H1 (cell line): Measurements from ENCODE around the gene MAP3K1. TPM values are rescaled to one million over a fixed set of nuclear protein-coding genes. Genes with fewer than 3 reads are reported as not detected.

Source experiments
- CTCF ChIA-PET: fragments of 300-600 bp; sonication (Branson Sonifier 250); formaldehyde crosslinking; loops from one replicate; lab custom pipeline; 2021; ENCODE audit not compliant: partially characterized antibody; lab: Charles Lee
- POLR2A ChIA-PET: fragments of 300-600 bp; sonication (Branson Sonifier 250); formaldehyde crosslinking; loops from one replicate; lab custom pipeline; 2021; ENCODE audit warnings: inconsistent platforms; ENCODE audit not compliant: partially characterized antibody; lab: Charles Lee
- DNase-seq, 2 experiments: peaks; one replicate each; pipeline versions ENCODE4 v3.0.0 to v3.0.0-alpha.2; 2010 to 2022; ENCODE audit warnings: low spot score in 2 of 2, low read depth in 1 of 2, mixed read lengths in 1 of 2
- FAIRE-seq: peaks from 2 replicates; lab custom pipeline; 2011; peaks lifted over from hg19 to GRCh38; lab: Jason Lieb, UNC
- H2AFZ ChIP-seq: 2 replicates; pipeline ENCODE4 v1.8.1; 2012; ENCODE audit warnings: low read length, inconsistent platforms
- H2AK5ac ChIP-seq: 2 replicates; pipeline ENCODE4 v1.6.1; 2013; ENCODE audit warnings: low read depth, low read length
- H2BK120ac ChIP-seq: replicated peaks from 2 replicates; pipeline ENCODE3; 2013; ENCODE audit warnings: low read depth, low read length, inconsistent platforms
- H2BK12ac ChIP-seq: 2 replicates; pipeline ENCODE4 v1.6.1; 2013; ENCODE audit warnings: low read depth, low read length
- H2BK15ac ChIP-seq: 2 replicates; pipeline ENCODE4 v1.6.1; 2013; ENCODE audit warnings: low read length
- H2BK20ac ChIP-seq: 2 replicates; pipeline ENCODE4 v1.6.1; 2013; ENCODE audit warnings: low read length
- H2BK5ac ChIP-seq: 2 replicates; pipeline ENCODE4 v1.6.1; 2013; ENCODE audit warnings: low read depth, low read length
- H3K14ac ChIP-seq: 2 replicates; pipeline ENCODE4 v1.6.1; 2013; ENCODE audit warnings: inconsistent platforms; ENCODE audit not compliant: insufficient read length
- H3K18ac ChIP-seq: 2 replicates; pipeline ENCODE4 v1.6.1; 2013; ENCODE audit warnings: low read length; ENCODE audit errors: extremely low read depth
- H3K23ac ChIP-seq: 2 replicates; pipeline ENCODE4 v1.6.1; 2013; ENCODE audit warnings: inconsistent platforms; ENCODE audit not compliant: insufficient read length
- H3K23me2 ChIP-seq: 2 replicates; pipeline ENCODE4 v1.6.1; 2013; ENCODE audit warnings: low read depth, low read length
- H3K27ac ChIP-seq: 2 replicates; pipeline ENCODE4 v1.6.1; 2011; ENCODE audit warnings: low read depth, low read length, inconsistent platforms
- H3K27me3 ChIP-seq, 4 experiments: replicated peaks in 1 of 4; 1 replicate in 1 of 4; 2 replicates in 3 of 4; pipeline versions ENCODE4 v1.6.1 to v1.8.1; 2011 to 2013; ENCODE audit warnings: low read length in 3 of 4, mild to moderate bottlenecking in 3 of 4, inconsistent platforms in 2 of 4, mixed read lengths in 2 of 4, moderate library complexity in 1 of 4; ENCODE audit not compliant: control insufficient read depth in 3 of 4, insufficient read depth in 3 of 4; ENCODE audit errors: extremely low read depth in 1 of 4
- H3K36me3 ChIP-seq, 4 experiments: 2 replicates each; pipeline versions ENCODE4 v1.6.1 to v1.8.1; 2011 to 2013; ENCODE audit warnings: mild to moderate bottlenecking in 4 of 4, low read length in 3 of 4, moderate library complexity in 2 of 4, control low read depth in 1 of 4, inconsistent platforms in 1 of 4; ENCODE audit not compliant: insufficient read depth in 4 of 4, control insufficient read depth in 2 of 4
- H3K4ac ChIP-seq: replicated peaks from 2 replicates; pipeline ENCODE3; 2013; ENCODE audit warnings: low read length, low read depth, mixed read lengths, inconsistent platforms; ENCODE audit not compliant: insufficient read length
- H3K4me1 ChIP-seq, 4 experiments: replicated peaks in 1 of 4; 1 replicate in 1 of 4; 2 replicates in 3 of 4; pipeline versions ENCODE4 v1.6.1 to v1.8.1; 2011 to 2013; ENCODE audit warnings: low read length in 3 of 4, inconsistent platforms in 2 of 4, mixed read lengths in 1 of 4; ENCODE audit not compliant: insufficient read depth in 4 of 4, control insufficient read depth in 3 of 4
- H3K4me2 ChIP-seq, 2 experiments: 2 replicates each; pipeline versions ENCODE4 v1.6.1 to v1.8.1; 2011 to 2013; ENCODE audit warnings: low read depth in 2 of 2, low read length in 2 of 2, control low read depth in 1 of 2, inconsistent platforms in 1 of 2, mild to moderate bottlenecking in 1 of 2; ENCODE audit not compliant: insufficient read depth in 1 of 2
- H3K4me3 ChIP-seq, 4 experiments: fragments of 200-600, 300-600 bp in 1 of 4; sonication (generic), shearing (Covaris generic), sonication (Bioruptor Twin) in 1 of 4; 2 replicates each; pipeline versions ENCODE4 v1.5.1 to v1.8.1; 2011 to 2016; ENCODE audit warnings: low read length in 4 of 4, low read depth in 3 of 4, control low read depth in 2 of 4, inconsistent platforms in 2 of 4, mild to moderate bottlenecking in 2 of 4, mixed read lengths in 1 of 4, moderate library complexity in 1 of 4; ENCODE audit not compliant: insufficient read depth in 2 of 4; ENCODE audit errors: extremely low read depth in 1 of 4
- H3K56ac ChIP-seq: replicated peaks from 2 replicates; pipeline ENCODE3; 2013; ENCODE audit warnings: low read depth, mild to moderate bottlenecking, mixed read lengths, low read length, inconsistent platforms; ENCODE audit not compliant: insufficient read length
- H3K79me1 ChIP-seq: 2 replicates; pipeline ENCODE4 v1.6.1; 2013; ENCODE audit warnings: low read depth, low read length, control low read depth
- H3K79me2 ChIP-seq, 2 experiments: 2 replicates each; pipeline versions ENCODE4 v1.6.1 to v1.8.1; 2012 to 2013; ENCODE audit warnings: low read length in 2 of 2, mild to moderate bottlenecking in 2 of 2, inconsistent platforms in 1 of 2; ENCODE audit not compliant: insufficient read depth in 2 of 2, control insufficient read depth in 1 of 2
- H3K9ac ChIP-seq, 4 experiments: replicated peaks in 1 of 4; 1 replicate in 1 of 4; 2 replicates in 3 of 4; pipeline versions ENCODE4 v1.6.1 to v1.8.1; 2011 to 2013; ENCODE audit warnings: low read depth in 3 of 4, low read length in 3 of 4, control low read depth in 2 of 4, mild to moderate bottlenecking in 2 of 4, moderate library complexity in 2 of 4, inconsistent platforms in 1 of 4; ENCODE audit errors: extremely low read depth in 1 of 4
- H3K9me3 ChIP-seq, 2 experiments: 2 replicates each; pipeline versions ENCODE4 v1.6.1 to v1.8.1; 2012 to 2013; ENCODE audit warnings: mild to moderate bottlenecking in 2 of 2, moderate library complexity in 2 of 2, control low read depth in 1 of 2, inconsistent platforms in 1 of 2, low read depth in 1 of 2, low read length in 1 of 2, mixed read lengths in 1 of 2; ENCODE audit not compliant: insufficient read depth in 2 of 2
- H4K20me1 ChIP-seq, 2 experiments: replicated peaks in 1 of 2; 2 replicates each; pipeline versions ENCODE3 to v1.8.1; 2011 to 2013; ENCODE audit warnings: inconsistent platforms in 2 of 2, low read length in 2 of 2, mild to moderate bottlenecking in 1 of 2; ENCODE audit not compliant: insufficient read depth in 2 of 2, control insufficient read depth in 1 of 2
- H4K5ac ChIP-seq: 2 replicates; pipeline ENCODE4 v1.6.1; 2013; ENCODE audit warnings: low read length, low read depth, mixed read lengths, inconsistent platforms; ENCODE audit not compliant: insufficient read length
- H4K8ac ChIP-seq: 2 replicates; pipeline ENCODE4 v1.8.0; 2013; ENCODE audit warnings: mild to moderate bottlenecking, moderate library complexity, low read length, inconsistent platforms; ENCODE audit not compliant: insufficient read depth; ENCODE audit errors: extremely low read depth
- H4K91ac ChIP-seq: replicated peaks from 2 replicates; pipeline ENCODE3; 2013; ENCODE audit warnings: low read length, mixed read lengths, inconsistent platforms; ENCODE audit not compliant: insufficient read length
- CEBPB ChIP-seq: IDR thresholded peaks from 2 replicates; pipeline ENCODE4 v1.6.1; 2012; ENCODE audit warnings: low read depth, low read length
- CHD1 ChIP-seq: IDR thresholded peaks from 2 replicates; pipeline ENCODE4 v1.6.1; 2012; ENCODE audit warnings: low read depth, low read length, improper control_type of control experiment
- GABPA ChIP-seq: IDR thresholded peaks from 2 replicates; pipeline ENCODE4 v1.6.1; 2011; ENCODE audit warnings: mild to moderate bottlenecking, low read length, moderate library complexity, borderline replicate concordance; ENCODE audit not compliant: insufficient read depth
- GTF2F1 ChIP-seq: IDR thresholded peaks from 2 replicates; pipeline ENCODE4 v1.6.1; 2012; ENCODE audit warnings: low read depth, low read length, improper control_type of control experiment, borderline replicate concordance
- HDAC2 ChIP-seq, 2 experiments: fragments of 300-600 bp in 1 of 2; sonication (generic) in 1 of 2; IDR thresholded peaks; 2 replicates each; pipeline ENCODE4 v1.6.1; 2011 to 2012; ENCODE audit warnings: low read depth in 2 of 2, low read length in 2 of 2, mild to moderate bottlenecking in 2 of 2, moderate library complexity in 2 of 2, borderline replicate concordance in 1 of 2, inconsistent platforms in 1 of 2
- HDAC6 ChIP-seq: IDR thresholded peaks from one replicate; pipeline ENCODE4 v1.7.1; 2012; ENCODE audit warnings: low read depth, mild to moderate bottlenecking, inconsistent platforms, low read length, moderate library complexity
- KDM1A ChIP-seq: fragments of 200-600, 300-600 bp; sonication (generic); IDR thresholded peaks from 2 replicates; pipeline ENCODE4 v1.7.1; 2016; ENCODE audit warnings: mild to moderate bottlenecking, low read length, borderline replicate concordance
- KDM4A ChIP-seq: IDR thresholded peaks from one replicate; pipeline ENCODE4 v1.7.1; 2012; ENCODE audit warnings: low read depth, mild to moderate bottlenecking, moderate library complexity, low read length, inconsistent platforms; ENCODE audit not compliant: severe bottlenecking
- KDM5A ChIP-seq: fragments of 200-600 bp; IDR thresholded peaks from 2 replicates; pipeline ENCODE4 v1.7.1; 2012; ENCODE audit warnings: mild to moderate bottlenecking, low read length, inconsistent platforms, mixed read lengths
- PHF8 ChIP-seq: fragments of 200-600 bp; sonication (generic); conservative IDR thresholded peaks from 2 replicates; pipeline ENCODE4 v1.7.1; 2012; ENCODE audit warnings: low read depth, mild to moderate bottlenecking, inconsistent platforms, low read length, moderate library complexity
- POLR2A ChIP-seq, 2 experiments: IDR thresholded peaks; 1 replicate in 1 of 2; 2 replicates in 1 of 2; pipeline ENCODE4 v1.6.1; 2011; ENCODE audit warnings: low read depth in 2 of 2, low read length in 2 of 2, mild to moderate bottlenecking in 2 of 2; ENCODE audit errors: control extremely low read depth in 1 of 2
- SIN3A ChIP-seq, 2 experiments: IDR thresholded peaks in 1 of 2; conservative IDR thresholded peaks in 1 of 2; 2 replicates each; pipeline ENCODE4 v1.6.1; 2011 to 2012; ENCODE audit warnings: low read length in 2 of 2, improper control_type of control experiment in 1 of 2, low read depth in 1 of 2, mild to moderate bottlenecking in 1 of 2
- SP1 ChIP-seq: IDR thresholded peaks from 2 replicates; pipeline ENCODE4 v1.6.1; 2011; ENCODE audit warnings: low read depth, low read length
- YY1 ChIP-seq: IDR thresholded peaks from 2 replicates; pipeline ENCODE4 v1.6.1; 2011; ENCODE audit warnings: low read depth, mild to moderate bottlenecking, low read length
- WGBS, 2 experiments: shearing (Covaris generic) in 1 of 2; methylation state at CpG; one replicate each; pipeline versions ENCODE4 v1.1.6 to v1.1.7; 2013 to 2015; ENCODE audit warnings: low lambda C conversion rate in 2 of 2, mixed read lengths in 2 of 2, inconsistent platforms in 1 of 2, low coverage in 1 of 2, missing lambda C conversion rate in 1 of 2; ENCODE audit not compliant: insufficient replicate concordance in 2 of 2, insufficient coverage in 1 of 2, insufficient read length in 1 of 2; ENCODE audit errors: extremely low coverage in 1 of 2, missing lambda C conversion rate in 1 of 2; 5-methylcytosine and 5-hydroxymethylcytosine counted together
- polyA plus RNA-seq, 7 experiments: library from polyadenylated mRNA; depleted of rRNA in 3 of 7; stranded (reverse) in 5 of 7; unstranded in 2 of 7; fragments of >200 nt in 5 of 7; fragments of 200-250 nt in 2 of 7; gene quantifications; 1 replicate in 5 of 7; 2 replicates in 1 of 7; 4 replicates in 1 of 7; pipeline versions ENCODE4 v1.2.1 to v1.2.3, GENCODE V29; 2011 to 2013; ENCODE audit warnings: missing spikeins in 2 of 7, mixed read lengths in 2 of 7
- total RNA-seq: library from RNA; stranded (reverse); fragmentation: NEBNext Ultra II Directional; extraction: Animal tissue kit (Norgen Biotek cat#: 25700); gene quantifications from 2 replicates; pipeline ENCODE4 v1.2.1, GENCODE V29; 2021

The MAP3K1 gene
- total and polyA plus RNA-seq, 2 of the 8 experiments (the other 6 are each of a cell fraction or from before 2014, with no cell fraction given), result 3.9 to 11.8 TPM

DNA sequence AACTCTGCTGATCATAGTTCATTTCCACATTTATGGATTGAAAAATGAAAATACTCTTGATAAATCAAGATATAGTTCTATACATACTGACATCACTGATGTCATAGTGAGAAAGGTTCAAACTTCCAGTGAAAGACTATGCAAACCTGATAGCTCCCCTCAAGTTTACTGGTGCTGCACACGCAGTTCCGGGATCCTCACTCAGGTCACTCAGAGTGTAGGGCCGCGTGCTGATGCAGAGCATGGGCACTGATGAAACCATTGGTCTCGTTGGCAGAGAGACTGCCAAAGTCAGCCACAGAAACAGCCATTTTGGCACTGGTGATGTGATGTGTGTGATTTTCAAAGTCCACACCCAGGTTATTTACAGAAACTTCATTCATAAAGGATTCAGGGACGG, 107.6 kb downstream of the MAP3K1 start:
- Histone ChIP-seq H3K14ac (no peak overlapping the region), H4K5ac (no peak overlapping the region), H2AFZ (no peak overlapping the region), H2BK12ac (no peak overlapping the region), H2BK120ac (no peak overlapping the region), H3K23ac (no peak overlapping the region), H3K18ac (no peak overlapping the region), H3K4me1 (0 out of 7 replicates have a peak, but pooled peaks cover 0 to 2% (median 0%) of the 10 kb centered on the region in 4 experiments), H3K79me2 (no peaks in the 10 kb centered on the region), H3K79me1 (no peaks in the 10 kb centered on the region; the same call in 1 of the 2 replicates), H3K4me2 (no peak overlapping the region), H4K8ac (no peak overlapping the region), H3K4ac (no peak overlapping the region), H3K27me3 (no peaks in the 10 kb centered on the region), H3K56ac (no peak overlapping the region), H2BK20ac (no peak overlapping the region), H2BK5ac (no peak overlapping the region), H3K36me3 (peaks cover 13 to 81% (median 40%) of the 10 kb centered on the region in 4 experiments), H3K9me3 (peaks cover 6 to 8% of the 10 kb centered on the region in 2 experiments; a peak in 1 of 4 replicates), H2BK15ac (no peak overlapping the region), H4K91ac (no peak overlapping the region), H3K23me2 (no peaks in the 10 kb centered on the region), H3K9ac (no peak overlapping the region), H2AK5ac (no peak overlapping the region), H3K27ac (no peak overlapping the region), H4K20me1 (peaks cover 0 to 2% of the 10 kb centered on the region in 2 experiments), H3K4me3 (no peak overlapping the region)
- FAIRE-seq, result no peak
- DNase-seq, result no peak
- ChIA-PET POLR2A (interaction anchor here (0.5 to 1.3 kb wide), 2 partner anchors 12 to 344 kb away, joined by 4 to 6 read pairs; no protein-coding TSS in a partner anchor), CTCF (interaction anchor here (1.0 kb wide), 1 partner anchor 28 kb away, joined by 3 read pairs; no protein-coding TSS in a partner anchor)
- WGBS, 2 experiments, result 90% methylated on average over 6 of the region's 6 CpGs; no CpG with 5 or more reads in 1 of the 2 experiments
- TF ChIP-seq POLR2A (IDR thresholded peaks at IDR 0.05; ENCODE audit: control extremely low read depth in 1 of 2, low read depth in 2 of 2, low read length in 2 of 2) (no peak), GABPA (no peak), HDAC6 (no peak), KDM4A (no peak), GTF2F1 (no peak), SP1 (no peak), KDM1A (no peak), PHF8 (no peak), CEBPB (no peak), SIN3A (conservative IDR thresholded peaks at IDR 0.05 in 1 of 2, IDR thresholded peaks at IDR 0.05 in 1 of 2; ENCODE audit: low read depth in 1 of 2, low read length in 2 of 2) (no peak), CHD1 (no peak), KDM5A (no peak), HDAC2 (IDR thresholded peaks at IDR 0.05; ENCODE audit: borderline replicate concordance in 1 of 2, low read depth in 2 of 2, low read length in 2 of 2) (no peak), YY1 (no peak)
